AG08396 (cell line): ENCODE data around the gene KCNJ14.

Experiments
- DNase-seq: peaks from one replicate; pipeline ENCODE4 v3.0.0; 2012; ENCODE audit warnings: low spot score, mixed read lengths

Gene KCNJ14

DNA sequence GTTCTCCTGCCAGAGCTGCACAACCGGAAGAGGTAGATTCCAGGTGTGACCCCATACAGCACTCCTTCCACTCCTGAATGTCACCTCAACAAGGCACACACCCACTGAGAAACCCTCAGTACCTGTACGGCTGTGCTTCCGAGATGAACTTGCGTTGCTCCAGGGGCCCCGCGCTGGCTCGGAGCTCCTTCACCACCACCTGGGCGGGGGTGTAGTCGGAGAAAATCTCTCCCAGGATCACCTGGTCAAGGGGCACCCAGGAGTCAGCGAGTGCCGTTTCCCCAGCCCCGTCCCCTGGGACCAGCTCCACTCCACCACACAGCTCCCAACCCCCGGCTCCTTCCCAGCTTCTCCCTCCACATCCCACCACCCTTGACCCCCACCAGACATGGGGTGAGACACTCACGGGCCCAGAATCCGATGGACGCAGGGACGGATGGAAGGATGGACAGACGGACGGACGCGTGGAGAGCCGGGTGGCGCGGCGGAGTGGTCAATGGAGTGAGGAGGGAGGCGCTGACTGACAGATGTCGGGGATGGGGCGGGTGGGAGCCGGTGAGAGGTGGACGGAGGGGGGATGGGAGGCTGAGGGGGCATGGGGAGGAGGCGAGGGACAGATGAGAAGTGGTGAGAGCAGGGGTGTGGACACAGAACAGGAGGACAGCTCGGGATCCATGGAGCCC is 53.5 kb downstream of the KCNJ14 start:
- DNase-seq: no peak

DNA sequence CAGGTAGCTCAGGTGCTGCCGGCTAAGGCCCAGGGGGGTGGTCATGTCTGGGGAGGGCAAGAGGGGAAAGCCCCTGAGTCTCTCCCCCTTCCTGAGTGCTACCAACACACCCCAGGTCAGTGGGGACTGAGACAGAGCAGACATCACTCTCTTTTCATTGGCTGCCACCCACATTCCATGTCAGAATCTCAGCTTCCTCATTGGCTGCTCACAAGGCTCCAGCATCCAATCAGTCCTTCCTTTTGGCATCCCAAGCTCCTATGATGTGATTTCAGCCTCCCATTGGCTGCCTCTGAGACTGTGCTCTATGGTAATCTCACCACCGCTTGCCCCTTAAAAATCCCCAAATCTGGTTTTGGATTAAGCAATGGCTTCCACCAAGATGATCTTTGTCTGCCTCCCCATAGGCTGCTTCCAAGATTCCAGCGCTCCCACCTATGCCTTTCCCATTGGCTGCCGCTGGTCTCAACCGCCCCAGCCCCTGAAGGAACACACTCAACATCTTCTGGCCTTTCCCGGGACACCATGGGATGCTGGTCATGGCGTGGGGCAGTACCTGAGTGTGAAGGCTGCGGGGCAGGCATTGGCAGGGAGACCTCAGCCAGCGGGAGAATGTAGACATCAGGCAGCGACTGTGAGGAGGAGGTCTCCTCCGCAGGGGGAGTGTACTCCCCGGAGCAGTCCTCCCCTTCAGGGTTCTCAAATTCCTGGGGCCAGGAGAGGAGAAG is 54.3 kb downstream of the KCNJ14 start:
- no peak for DNase-seq

DNA sequence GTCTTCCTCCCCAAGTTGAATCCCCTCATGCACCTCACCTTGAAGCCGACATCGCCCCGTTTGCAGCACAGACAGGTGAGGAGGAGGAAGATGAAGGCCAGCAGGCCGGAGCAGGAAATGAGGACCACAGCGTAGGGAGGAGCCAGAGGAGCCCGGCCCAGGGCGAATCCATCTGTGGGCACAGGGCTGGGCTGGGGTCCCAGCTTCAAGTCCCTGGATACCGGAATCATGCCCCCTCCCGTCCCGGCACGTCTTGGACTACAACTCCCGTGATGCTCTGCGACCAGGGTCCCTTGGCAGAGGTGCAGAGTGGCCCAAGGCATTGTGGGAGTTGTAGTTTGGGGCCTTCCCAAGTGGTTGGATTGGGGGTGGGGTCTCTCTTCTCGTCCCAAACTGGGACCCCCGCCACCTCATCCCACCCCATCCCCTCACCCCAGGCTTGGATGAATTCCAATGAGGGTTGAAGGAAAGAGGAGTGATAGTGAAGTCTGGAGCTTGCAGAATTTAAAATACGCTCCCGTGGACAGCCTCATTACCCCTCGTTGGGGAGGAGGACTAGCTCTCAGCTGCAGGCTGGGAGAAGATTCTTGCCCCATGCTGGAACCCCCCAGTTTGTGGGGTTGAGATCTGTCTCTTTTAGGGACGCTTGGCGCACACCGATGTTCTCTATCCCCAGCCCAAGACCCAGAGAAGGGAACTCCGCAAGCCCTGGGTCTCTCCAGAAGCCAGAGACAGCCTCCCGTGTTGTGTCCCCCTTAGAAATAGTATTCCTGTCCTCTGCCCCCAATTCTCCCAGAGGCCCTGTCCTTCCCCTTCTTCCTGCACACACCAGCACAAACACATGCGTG is 55.3 kb downstream of the KCNJ14 start:
- DNase-seq: peak; percentile 76

DNA sequence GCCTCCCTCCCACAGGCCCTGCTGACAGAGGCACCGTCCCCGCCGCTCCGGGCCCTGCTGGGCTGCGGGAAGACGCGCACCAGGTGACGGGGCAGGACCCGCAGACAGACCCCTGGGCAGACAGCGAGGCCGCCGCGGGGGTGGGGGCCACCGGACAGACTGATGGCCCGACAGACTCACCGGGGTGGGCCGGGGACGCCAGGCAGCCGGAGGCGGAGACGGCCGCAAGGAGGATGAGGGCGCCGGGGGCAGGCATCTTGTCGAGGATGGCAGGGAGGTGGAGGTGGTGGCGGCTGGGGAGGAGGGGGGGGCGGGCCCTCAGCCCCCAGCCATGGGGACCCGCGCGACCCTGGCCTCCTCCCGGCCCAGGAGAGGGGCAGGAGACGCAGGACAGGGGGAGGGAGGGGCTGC is 56.0 kb downstream of the KCNJ14 start:
- peak; percentile 13 for DNase-seq

DNA sequence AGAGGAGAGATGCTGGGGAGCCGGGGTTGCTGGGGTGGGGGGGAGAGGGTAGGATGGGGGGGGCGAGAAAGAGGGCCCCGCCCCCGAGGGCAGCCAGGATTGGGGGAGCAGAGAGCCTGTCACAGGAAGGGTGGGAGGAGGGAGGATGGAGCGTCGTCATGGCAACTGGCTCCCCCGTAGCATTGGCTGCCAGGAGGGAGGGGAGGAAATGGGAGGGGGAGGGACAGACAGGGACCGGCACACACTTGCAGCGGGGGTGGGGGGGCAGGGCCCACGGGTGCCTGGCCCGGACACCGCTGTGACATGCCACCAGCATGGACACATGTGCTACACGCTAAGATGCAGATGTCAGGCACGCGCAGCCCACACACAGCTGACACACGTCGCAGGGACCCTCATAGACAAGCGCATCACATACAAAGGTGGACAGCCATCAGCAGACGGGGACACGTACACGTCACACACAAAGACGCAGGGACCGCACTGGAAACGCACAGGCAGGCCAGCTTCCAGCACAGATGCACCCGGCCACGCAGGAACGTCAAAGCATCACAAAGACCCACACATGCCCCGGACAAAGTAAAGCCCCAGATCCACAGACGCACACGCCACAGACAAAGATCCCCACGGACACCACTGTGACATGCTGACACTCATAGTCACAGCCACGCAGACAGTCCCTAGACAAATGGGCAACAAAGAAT is 56.6 kb downstream of the KCNJ14 start, which contains the start of gene LMTK3:
Gene LMTK3, minus strand, starts transcription at position 36 of the 704 bp plus-strand sequence. CDS start 259 bp downstream, outside the sequence.
- peak; percentile 69 for DNase-seq

DNA sequence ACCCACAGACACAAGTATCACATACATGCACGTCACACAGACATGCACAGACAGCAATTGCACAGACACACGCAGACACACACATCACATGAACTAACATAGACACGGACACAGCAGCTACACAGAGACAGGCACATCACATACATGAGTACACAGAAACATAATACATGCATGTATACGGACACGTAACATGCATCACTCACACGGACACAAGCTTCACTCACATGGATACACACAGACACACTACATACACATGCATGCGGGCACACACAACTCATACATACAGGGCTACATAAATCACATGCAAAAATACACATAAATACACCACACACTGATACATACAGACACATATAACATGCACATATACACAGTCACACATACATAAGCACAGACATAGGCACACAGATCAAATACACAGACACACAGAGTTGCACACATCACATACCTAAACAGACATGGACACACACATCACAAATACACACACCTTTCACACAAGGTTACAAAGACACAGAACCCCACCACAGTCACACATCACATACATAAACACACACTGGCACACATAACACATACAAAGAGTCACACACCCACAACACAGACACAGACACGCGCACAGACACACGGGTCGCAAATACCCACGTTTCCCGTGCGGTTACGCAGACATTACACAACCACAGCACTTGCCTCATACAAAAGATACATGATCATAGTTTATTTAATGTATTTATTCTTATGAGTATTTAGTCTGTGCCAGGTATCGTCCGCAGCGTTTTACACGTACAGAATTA is 57.3 kb downstream of the KCNJ14 start:
- DNase-seq: no peak

DNA sequence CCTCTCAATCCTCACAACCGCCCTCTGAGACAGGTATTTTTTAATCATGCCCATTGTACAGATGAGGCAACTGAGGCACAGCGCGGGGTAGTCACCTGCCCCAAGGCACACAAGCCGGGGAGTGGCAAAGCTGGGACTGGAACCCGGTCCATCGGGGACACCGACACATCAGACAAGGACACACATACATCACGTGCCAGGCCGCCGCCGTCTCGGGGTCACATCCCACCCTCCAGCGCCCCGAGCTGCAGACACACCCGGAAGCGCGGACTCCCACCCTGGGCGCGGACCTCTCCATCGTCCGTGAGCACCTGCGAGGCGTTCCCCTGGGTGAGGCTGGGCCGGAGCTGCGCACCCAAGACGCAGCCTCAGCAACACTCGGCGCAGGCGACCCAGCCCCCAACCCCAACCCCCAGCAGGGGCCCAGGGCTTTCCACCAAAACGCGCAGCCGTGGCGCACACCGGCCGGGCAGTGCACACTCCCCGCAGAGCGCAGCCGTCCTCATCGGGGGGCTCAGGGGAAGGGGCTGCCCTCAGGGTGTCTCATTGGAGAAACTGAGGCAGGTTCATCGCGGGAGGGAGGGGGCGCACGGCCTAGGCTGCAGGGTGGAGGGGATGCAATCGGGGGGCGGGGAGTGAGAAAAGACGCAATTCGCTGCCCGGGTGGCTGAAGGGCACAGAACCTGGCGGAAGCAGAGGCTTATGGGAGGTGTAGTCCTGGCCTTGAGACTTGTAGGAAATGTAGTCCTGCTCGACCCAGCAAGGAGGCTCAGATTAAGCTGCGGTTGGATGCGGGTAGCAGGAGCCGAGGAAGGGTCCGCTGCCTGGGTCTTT is 58.1 kb downstream of the KCNJ14 start:
- DNase-seq: peak; percentile 84

DNA sequence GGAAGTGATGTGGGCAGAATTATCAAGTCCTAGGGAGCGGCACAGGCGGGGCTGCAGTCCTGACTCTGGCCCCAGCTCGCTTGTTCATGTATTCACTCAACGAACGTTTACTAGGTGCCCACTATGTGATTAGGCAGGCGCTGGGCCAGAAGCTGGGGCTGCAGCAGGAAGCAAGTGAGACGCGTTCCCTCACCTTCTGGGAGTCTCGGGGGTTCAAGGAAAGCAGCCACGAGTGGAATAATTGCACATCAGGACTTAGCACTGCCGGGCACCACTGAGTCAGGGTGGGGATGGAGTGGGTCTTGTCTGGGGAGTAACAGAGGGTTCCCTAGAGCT is 58.7 kb downstream of the KCNJ14 start:
- DNase-seq: no peak

DNA sequence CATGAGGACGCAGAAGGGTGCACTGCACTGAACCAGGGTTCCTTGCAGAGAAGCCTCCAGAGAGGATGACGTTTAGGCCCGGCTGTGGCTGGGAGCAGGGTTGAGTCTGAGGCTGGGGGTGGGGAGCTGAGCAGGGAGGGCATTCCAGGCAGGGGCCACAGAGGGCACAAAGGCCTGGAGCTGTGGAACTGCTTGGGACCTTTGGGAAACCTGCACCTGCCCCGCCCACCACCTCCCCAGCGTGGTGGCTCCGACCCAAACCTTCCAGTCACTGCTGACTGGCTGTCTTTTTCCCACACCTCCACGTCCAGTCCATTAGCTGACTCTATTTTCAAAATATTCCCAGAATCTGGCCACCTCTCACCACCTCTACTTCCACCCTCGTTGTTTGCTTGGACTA is 61.2 kb downstream of the KCNJ14 start:
- no peak for DNase-seq
